GM12864 (cell line): ENCODE data around the gene DHRS3.

Experiments
- DNase-seq: peaks from one replicate; pipeline ENCODE4 v3.0.0-alpha.2; 2011; ENCODE audit warnings: low read depth
- H3K4me3 ChIP-seq: 2 replicates; pipeline ENCODE4 v1.5.1; 2011; ENCODE audit warnings: mild to moderate bottlenecking, low read depth, low read length, control low read depth
- TF ChIP-seq, protein P1 (sequence below): IDR thresholded peaks from 2 replicates; pipeline ENCODE4 v1.5.1; 2011; ENCODE audit warnings: low read depth, mild to moderate bottlenecking, moderate library complexity, low read length, control low read depth, inconsistent platforms; ENCODE audit errors: missing control alignments

Gene DHRS3

DNA sequence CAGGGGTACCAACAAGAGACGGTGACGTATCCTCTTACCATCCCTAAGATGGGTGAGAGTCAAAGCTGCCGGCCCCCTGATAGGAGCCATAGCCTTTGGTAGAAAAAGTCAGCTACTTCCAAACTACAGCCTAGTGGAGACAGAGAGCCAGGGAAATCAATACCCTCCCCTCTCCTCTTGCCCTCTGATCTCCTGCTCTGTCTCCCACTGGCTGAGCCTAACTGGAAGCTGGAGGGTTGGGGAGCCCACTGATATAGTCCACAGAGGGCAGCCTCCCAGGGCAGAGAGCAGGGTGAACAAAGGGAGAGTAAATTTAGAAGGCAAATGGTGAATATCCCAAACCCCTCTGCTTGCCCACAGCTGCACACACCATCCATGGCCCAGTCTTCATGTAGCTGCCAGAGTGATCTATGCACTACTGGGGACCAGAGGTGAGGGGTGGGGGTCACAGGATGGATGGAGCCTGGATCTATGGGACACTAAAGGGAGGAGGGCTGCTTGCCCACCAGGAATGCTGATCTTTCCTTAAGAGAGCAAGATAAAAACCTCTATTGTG lies 80.0 kb downstream of the DHRS3 start:
- no peak overlapping the region for H3K4me3 ChIP-seq
- TF ChIP-seq, protein P1, sequence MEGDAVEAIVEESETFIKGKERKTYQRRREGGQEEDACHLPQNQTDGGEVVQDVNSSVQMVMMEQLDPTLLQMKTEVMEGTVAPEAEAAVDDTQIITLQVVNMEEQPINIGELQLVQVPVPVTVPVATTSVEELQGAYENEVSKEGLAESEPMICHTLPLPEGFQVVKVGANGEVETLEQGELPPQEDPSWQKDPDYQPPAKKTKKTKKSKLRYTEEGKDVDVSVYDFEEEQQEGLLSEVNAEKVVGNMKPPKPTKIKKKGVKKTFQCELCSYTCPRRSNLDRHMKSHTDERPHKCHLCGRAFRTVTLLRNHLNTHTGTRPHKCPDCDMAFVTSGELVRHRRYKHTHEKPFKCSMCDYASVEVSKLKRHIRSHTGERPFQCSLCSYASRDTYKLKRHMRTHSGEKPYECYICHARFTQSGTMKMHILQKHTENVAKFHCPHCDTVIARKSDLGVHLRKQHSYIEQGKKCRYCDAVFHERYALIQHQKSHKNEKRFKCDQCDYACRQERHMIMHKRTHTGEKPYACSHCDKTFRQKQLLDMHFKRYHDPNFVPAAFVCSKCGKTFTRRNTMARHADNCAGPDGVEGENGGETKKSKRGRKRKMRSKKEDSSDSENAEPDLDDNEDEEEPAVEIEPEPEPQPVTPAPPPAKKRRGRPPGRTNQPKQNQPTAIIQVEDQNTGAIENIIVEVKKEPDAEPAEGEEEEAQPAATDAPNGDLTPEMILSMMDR: no peak
- no peak for DNase-seq

DNA sequence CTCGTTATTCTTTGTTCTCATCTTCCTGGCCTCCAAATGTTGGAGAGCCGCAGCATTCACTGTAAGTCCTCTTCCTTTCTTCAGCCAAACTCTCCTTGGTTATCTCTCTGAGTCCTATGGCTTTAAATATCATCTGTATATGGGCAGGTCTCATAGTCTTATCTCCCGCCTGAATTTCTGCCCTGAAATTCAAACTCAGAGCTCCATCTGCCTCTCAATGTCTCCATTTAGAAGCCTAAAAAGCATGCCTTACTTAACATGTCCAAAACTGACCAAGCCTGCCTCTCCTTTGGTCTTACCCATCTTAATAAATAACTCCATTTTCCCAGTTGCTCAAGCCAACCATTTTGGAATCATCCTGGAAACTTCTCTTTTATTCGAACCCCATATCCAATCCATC lies 80.7 kb downstream of the DHRS3 start:
- no peak overlapping the region for H3K4me3 ChIP-seq
- no peak for DNase-seq
- TF ChIP-seq, protein P1: no peak

DNA sequence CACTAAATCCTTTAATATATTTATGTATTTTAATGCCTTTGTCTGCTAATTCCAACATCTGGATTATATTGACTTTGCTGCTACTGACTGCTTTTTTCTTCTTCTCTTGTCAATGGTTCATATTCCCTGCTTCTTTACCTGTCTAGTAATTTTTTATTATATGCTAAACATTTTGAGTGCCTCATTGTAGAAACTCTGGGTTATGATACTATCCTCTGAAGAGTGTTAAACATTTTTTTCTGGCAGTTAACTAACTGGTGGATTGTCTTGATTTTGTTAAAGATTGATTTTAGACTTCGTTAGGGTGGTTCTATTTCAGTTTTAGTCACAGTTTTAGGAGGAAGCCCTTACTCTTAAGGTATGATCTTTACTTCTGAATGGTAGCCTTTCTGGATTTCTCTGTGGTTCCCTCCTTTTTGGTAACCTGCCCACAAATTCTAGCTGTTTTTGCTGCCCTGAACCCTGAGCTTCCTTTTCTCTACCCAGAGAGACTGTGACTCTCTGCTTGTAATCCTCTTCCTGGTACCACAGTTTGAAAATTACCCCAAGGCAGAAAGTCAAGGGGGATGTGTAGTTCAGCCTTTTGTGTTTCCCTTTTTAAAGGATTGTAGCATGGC lies 81.9 kb downstream of the DHRS3 start:
- no peak for DNase-seq
- H3K4me3 ChIP-seq: no peak overlapping the region
- TF ChIP-seq, protein P1: no peak

DNA sequence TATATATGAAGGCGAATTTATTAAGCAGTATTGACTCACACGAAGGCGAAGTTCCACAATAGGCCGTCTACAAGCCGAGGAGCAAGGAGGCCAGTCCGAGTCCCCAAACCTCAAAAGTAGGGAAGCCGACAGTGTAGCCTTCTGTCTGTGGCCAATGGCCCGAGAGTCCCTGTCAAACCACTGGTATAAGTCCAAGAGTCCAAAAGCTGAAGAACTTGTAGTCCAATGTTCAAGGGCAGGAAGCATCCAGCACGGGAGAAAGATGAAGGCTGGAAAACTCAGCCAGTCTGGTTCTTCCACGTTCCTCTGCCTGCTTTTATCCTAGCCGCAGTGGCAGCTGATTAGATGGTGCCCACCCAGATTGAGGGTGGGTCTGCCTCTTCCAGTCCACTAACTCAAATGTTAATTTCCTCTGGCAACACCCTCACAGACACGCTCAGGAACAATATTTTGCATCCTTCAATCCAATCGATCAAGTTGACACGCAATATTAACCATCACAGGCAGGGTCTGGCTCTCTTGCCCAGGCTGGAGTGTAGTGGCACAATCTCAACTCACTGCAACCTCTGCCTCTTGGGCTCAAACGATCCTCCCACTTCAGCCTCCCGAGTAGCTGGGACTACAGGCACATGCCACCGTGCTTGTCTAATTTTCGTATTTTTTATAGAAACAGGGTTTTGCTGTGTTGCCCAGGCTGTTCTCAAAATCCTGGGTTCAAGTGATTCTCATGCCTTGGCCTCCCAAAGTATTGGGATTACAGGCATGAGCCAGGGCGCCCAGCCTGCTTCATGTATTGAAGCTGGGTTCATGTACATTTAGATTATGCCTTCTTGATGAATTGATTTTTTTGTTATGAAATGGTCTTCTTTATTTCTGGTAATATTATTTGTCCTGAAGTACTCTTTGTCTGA lies 85.3 kb downstream of the DHRS3 start:
- no peak overlapping the region for H3K4me3 ChIP-seq
- TF ChIP-seq, protein P1: no peak
- no peak for DNase-seq

DNA sequence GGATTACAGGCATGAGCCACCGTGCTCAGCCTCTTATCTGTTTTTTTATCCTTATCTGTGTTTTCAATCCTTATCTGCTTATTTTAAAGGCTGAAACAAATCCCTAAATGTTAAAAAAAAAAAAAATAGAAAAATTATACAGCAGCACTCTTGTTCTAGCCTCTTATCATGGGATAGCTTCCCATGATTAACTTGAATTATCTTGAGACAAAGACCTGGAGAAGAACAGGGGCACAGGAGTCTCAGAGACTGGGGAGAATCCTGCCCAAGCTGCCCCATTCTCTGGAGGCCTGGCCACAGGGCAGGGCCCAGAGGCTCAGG lies 86.9 kb downstream of the DHRS3 start:
- TF ChIP-seq, protein P1: no peak
- H3K4me3 ChIP-seq: no peak overlapping the region
- no peak for DNase-seq

DNA sequence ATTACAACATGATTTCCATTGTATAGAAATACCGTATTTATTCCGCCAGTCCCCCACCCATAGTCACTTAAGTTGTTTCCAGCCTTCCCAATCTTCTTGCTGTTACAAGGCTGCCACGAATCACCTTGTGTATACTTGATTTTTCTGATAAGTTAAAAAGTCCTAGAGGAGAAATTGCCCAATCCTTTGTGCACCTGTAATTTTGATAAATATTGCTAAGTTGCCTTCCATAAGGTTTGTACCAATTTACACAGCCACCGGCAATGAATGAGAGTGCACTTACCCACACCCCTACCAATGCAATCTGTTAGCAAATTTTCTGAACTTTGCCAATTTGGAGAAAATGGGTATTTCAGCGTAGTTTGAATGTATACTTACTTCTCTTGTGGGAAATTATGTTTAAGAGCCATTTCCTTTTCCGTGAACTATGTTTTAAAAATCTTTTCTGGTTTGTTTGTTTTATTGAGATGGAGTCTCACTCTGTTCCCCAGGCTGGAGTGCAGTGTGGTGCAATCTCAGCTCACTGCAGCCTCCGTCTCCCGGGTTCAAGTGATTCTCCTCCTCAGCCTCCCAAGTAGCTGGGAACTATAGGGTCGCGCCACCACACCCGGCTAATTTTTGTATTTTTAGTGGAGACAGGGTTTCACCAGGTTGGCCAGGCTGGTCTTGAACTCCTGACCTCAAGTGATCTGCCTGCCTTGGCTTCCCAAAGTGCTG lies 87.4 kb downstream of the DHRS3 start:
- TF ChIP-seq, protein P1: no peak
- DNase-seq: no peak
- H3K4me3 ChIP-seq: no peak overlapping the region
